ENCODE data around the gene APBB3.

APBB3 gene

GRCh38 chr5:140557136-140557805 lies 7.1 kb downstream of the APBB3 start, which contains the start of gene SRA1:
TSS of gene SRA1 (minus strand) at chr5:140557473. CDS start at chr5:140557452, 21 bp downstream.
- Histone ChIP-seq H3K9me3 (ENCODE audit: control insufficient read depth in 1 of 2, low read length in 2 of 2) (no peaks in the 10 kb centered on the region), H3K9ac (ENCODE audit: low read depth in 1 of 2, low read length in 2 of 2) (peak within 1 kb of the TSS; percentile 91 to 95), H3K36me3 (ENCODE audit: control insufficient read depth in 1 of 2, insufficient read depth in 2 of 2, low read length in 2 of 2) (peaks cover 0 to 7% of the 10 kb centered on the region in 2 donors), H3K27ac (ENCODE audit: low read depth, low read length) (peak within 1 kb of the TSS; percentile 88), H3K4me1 (ENCODE audit: control insufficient read depth in 1 of 2, insufficient read depth in 2 of 2, low read length in 2 of 2) (peaks cover 17 to 21% of the 10 kb centered on the region in 2 donors), H3K27me3 (ENCODE audit: control insufficient read depth in 1 of 2, insufficient read depth in 2 of 2, low read length in 2 of 2) (no peaks in the 10 kb centered on the region), H3K4me3 (ENCODE audit: low read depth in 1 of 2, low read length in 2 of 2) (peak within 1 kb of the TSS; percentile 83 to 86)

DNA sequence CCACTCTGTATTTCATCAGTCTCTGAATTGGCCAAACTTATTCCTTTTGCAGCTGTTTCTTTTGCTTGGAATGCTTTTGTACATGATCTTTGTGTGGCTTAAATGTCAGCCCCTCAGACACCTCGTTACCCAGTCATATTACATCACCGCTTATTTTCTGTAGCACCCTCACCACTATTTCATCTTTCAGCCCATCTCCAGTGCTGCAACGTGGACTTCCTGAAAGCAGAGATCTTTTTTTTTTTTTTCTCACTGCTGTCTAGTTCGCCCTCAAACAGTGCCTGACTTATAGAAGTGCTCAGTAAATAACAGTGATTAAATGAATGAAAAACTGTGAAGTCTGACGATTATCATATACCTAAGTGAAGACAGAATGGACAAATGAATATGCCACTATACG lies 8.0 kb downstream of the APBB3 start:
- H3K4me3 ChIP-seq (ENCODE audit: low read depth in 1 of 2, low read length in 2 of 2), result peak overlapping the region; percentile 83 to 86
- no peak overlapping the region for H3K27ac ChIP-seq (ENCODE audit: low read depth, low read length)
- H3K27me3 ChIP-seq (ENCODE audit: control insufficient read depth in 1 of 2, insufficient read depth in 2 of 2, low read length in 2 of 2), result no peaks in the 10 kb centered on the region
- H3K9ac ChIP-seq (ENCODE audit: low read depth in 1 of 2, low read length in 2 of 2), result peak overlapping the region; percentile 91 to 95
- H3K36me3 ChIP-seq (ENCODE audit: control insufficient read depth in 1 of 2, insufficient read depth in 2 of 2, low read length in 2 of 2), result peaks cover 0 to 12% of the 10 kb centered on the region in 2 donors
- H3K9me3 ChIP-seq (ENCODE audit: control insufficient read depth in 1 of 2, low read length in 2 of 2), result no peaks in the 10 kb centered on the region
- H3K4me1 ChIP-seq (ENCODE audit: control insufficient read depth in 1 of 2, insufficient read depth in 2 of 2, low read length in 2 of 2), result peaks cover 17 to 21% of the 10 kb centered on the region in 2 donors

DNA sequence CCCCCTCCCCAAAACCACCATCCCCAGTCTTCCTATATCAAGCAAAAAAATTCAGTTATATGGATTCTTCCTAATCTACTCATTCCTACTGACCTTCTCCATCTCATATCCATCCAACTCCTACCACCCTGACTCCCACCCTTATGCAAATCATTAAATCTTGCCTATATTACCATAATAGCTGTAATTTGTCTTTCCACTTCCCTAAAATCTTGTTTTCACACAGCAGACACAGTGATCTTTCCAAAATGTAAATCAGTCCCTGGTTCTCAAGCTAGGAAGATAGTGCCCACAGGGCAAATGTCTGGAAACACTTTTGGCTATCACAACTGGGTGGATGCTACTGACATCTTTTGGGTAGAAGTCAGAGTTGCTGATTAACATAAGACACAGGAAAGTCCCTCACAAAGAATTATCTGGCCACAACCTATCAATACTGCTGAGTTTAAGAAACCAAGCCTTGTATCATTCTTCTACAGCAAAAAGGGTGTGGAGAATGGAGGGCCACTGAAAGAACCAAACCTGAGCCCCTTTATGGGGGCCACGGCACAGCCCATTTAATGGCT lies 8.6 kb downstream of the APBB3 start:
- Histone ChIP-seq H3K4me3 (ENCODE audit: low read depth in 1 of 2, low read length in 2 of 2) (peak overlapping the region; percentile 83 to 86), H3K9me3 (ENCODE audit: control insufficient read depth in 1 of 2, low read length in 2 of 2) (no peaks in the 10 kb centered on the region), H3K9ac (ENCODE audit: low read depth in 1 of 2, low read length in 2 of 2) (peak overlapping the region; percentile 1 to 95), H3K36me3 (ENCODE audit: control insufficient read depth in 1 of 2, insufficient read depth in 2 of 2, low read length in 2 of 2) (peaks cover 1 to 18% of the 10 kb centered on the region in 2 donors), H3K27ac (ENCODE audit: low read depth, low read length) (no peak overlapping the region), H3K27me3 (ENCODE audit: control insufficient read depth in 1 of 2, insufficient read depth in 2 of 2, low read length in 2 of 2) (no peaks in the 10 kb centered on the region), H3K4me1 (ENCODE audit: control insufficient read depth in 1 of 2, insufficient read depth in 2 of 2, low read length in 2 of 2) (peaks cover 17 to 21% of the 10 kb centered on the region in 2 donors)

- H3K27me3 ChIP-seq (ENCODE audit: control insufficient read depth in 1 of 2, insufficient read depth in 2 of 2, low read length in 2 of 2), result no peaks in the 10 kb centered on the region
- no peak overlapping the region for H3K4me3 ChIP-seq (ENCODE audit: low read depth in 1 of 2, low read length in 2 of 2)
- no peaks in the 10 kb centered on the region for H3K9me3 ChIP-seq (ENCODE audit: control insufficient read depth in 1 of 2, low read length in 2 of 2)
- H3K27ac ChIP-seq (ENCODE audit: low read depth, low read length), result no peak overlapping the region
- no peak overlapping the region for H3K9ac ChIP-seq (ENCODE audit: low read depth in 1 of 2, low read length in 2 of 2)
- peaks cover 10 to 26% of the 10 kb centered on the region in 2 donors for H3K36me3 ChIP-seq (ENCODE audit: control insufficient read depth in 1 of 2, insufficient read depth in 2 of 2, low read length in 2 of 2)
- peaks cover 22 to 26% of the 10 kb centered on the region in 2 donors for H3K4me1 ChIP-seq (ENCODE audit: control insufficient read depth in 1 of 2, insufficient read depth in 2 of 2, low read length in 2 of 2)
Observed at GRCh38 chr5:140554454-140554853, 9.9 kb downstream of the APBB3 start.

- H3K4me1 ChIP-seq (ENCODE audit: control insufficient read depth in 1 of 2, insufficient read depth in 2 of 2, low read length in 2 of 2), result peaks cover 30 to 33% of the 10 kb centered on the region in 2 donors
- no peaks in the 10 kb centered on the region for H3K9me3 ChIP-seq (ENCODE audit: control insufficient read depth in 1 of 2, low read length in 2 of 2)
- H3K27me3 ChIP-seq (ENCODE audit: control insufficient read depth in 1 of 2, insufficient read depth in 2 of 2, low read length in 2 of 2), result no peaks in the 10 kb centered on the region
- no peak overlapping the region for H3K4me3 ChIP-seq (ENCODE audit: low read depth in 1 of 2, low read length in 2 of 2)
- H3K27ac ChIP-seq (ENCODE audit: low read depth, low read length), result no peak overlapping the region
- H3K9ac ChIP-seq (ENCODE audit: low read depth in 1 of 2, low read length in 2 of 2), result no peak overlapping the region
- peaks cover 10 to 31% of the 10 kb centered on the region in 2 donors for H3K36me3 ChIP-seq (ENCODE audit: control insufficient read depth in 1 of 2, insufficient read depth in 2 of 2, low read length in 2 of 2)
Observed at GRCh38 chr5:140553657-140554056, 10.7 kb downstream of the APBB3 start.

DNA sequence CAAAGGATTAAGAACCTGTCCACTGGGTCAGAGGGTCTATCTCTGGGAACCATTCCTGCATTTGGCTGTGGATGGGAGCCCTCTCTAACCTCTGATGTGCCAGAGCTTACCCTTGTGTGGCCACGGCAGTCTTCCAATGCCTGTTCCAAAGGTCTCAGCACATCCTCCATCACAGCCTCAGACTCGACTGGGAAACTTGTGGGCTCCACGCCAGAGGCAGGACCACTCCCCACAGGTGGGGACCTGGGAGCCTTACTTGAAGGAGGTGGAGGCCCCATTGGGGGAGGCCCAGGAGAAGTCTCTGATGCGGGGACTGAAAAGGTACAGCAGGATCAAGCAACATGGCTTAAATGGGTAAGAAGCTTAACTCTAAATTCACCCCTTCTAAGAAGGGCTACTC lies 12.5 kb downstream of the APBB3 start:
- H3K27me3 ChIP-seq (ENCODE audit: control insufficient read depth in 1 of 2, insufficient read depth in 2 of 2, low read length in 2 of 2), result no peaks in the 10 kb centered on the region
- no peaks in the 10 kb centered on the region for H3K9me3 ChIP-seq (ENCODE audit: control insufficient read depth in 1 of 2, low read length in 2 of 2)
- no peak overlapping the region for H3K4me3 ChIP-seq (ENCODE audit: low read depth in 1 of 2, low read length in 2 of 2)
- H3K27ac ChIP-seq (ENCODE audit: low read depth, low read length), result no peak overlapping the region
- H3K4me1 ChIP-seq (ENCODE audit: control insufficient read depth in 1 of 2, insufficient read depth in 2 of 2, low read length in 2 of 2), result peaks cover 39 to 40% of the 10 kb centered on the region in 2 donors
- H3K36me3 ChIP-seq (ENCODE audit: control insufficient read depth in 1 of 2, insufficient read depth in 2 of 2, low read length in 2 of 2), result peaks cover 10 to 31% of the 10 kb centered on the region in 2 donors
- H3K9ac ChIP-seq (ENCODE audit: low read depth in 1 of 2, low read length in 2 of 2), result no peak overlapping the region

- H3K36me3 ChIP-seq (ENCODE audit: control insufficient read depth in 1 of 2, insufficient read depth in 2 of 2, low read length in 2 of 2), result peaks cover 10 to 31% of the 10 kb centered on the region in 2 donors
- peak overlapping the region; percentile 36 for H3K27ac ChIP-seq (ENCODE audit: low read depth, low read length)
- no peaks in the 10 kb centered on the region for H3K27me3 ChIP-seq (ENCODE audit: control insufficient read depth in 1 of 2, insufficient read depth in 2 of 2, low read length in 2 of 2)
- H3K4me3 ChIP-seq (ENCODE audit: low read depth in 1 of 2, low read length in 2 of 2), result no peak overlapping the region
- H3K4me1 ChIP-seq (ENCODE audit: control insufficient read depth in 1 of 2, insufficient read depth in 2 of 2, low read length in 2 of 2), result peaks cover 34 to 38% of the 10 kb centered on the region in 2 donors
- H3K9ac ChIP-seq (ENCODE audit: low read depth in 1 of 2, low read length in 2 of 2), result peak overlapping the region in 1 of 2 donors; percentile 12
- no peaks in the 10 kb centered on the region for H3K9me3 ChIP-seq (ENCODE audit: control insufficient read depth in 1 of 2, low read length in 2 of 2)
Observed at GRCh38 chr5:140550147-140551079, 14.0 kb downstream of the APBB3 start.

DNA sequence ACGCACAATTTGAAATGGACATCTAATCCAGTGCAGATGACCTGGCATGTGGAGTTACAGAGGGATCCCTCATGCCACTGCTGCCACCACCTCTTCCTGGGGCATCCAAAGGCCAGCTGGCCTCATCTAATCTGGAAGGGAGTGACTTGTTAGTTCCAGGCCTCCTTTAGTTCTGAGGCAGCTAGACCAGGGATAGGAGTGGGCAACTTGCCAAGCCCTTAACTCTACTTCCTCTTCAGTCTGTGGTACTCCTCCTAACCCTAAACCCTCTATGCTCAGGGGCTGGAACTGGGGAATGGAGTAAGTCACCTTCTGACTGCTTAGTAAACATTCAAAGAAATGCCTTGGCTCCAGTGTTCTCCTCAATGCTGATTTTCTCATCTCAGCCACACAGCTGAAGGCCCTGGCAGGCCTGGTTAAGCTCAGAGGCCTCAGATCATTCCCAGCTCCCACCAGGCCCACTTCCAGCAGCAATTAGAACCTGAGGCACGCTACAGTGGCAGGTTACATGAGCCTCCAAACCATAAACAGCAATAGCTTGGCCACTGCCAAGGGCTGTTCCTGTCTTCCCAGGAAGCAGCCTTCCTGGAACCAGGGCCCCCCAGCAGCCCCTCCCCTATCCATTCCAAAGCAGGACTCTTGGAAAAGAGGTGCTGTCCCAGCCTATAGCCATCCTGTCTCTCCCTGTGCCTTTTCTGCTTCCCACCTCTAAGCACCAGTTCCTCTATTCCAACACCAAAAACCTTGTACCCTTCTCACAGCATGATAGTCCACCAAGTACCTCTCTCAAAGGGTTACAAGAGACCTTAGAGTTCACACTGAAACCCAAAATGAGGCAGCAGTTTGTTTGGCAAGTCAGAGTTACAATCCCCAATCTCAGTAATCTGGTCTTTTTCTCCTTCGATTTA lies 14.9 kb downstream of the APBB3 start:
- Histone ChIP-seq H3K27me3 (ENCODE audit: control insufficient read depth in 1 of 2, insufficient read depth in 2 of 2, low read length in 2 of 2) (no peaks in the 10 kb centered on the region), H3K36me3 (ENCODE audit: control insufficient read depth in 1 of 2, insufficient read depth in 2 of 2, low read length in 2 of 2) (peaks cover 14 to 37% of the 10 kb centered on the region in 2 donors), H3K9ac (ENCODE audit: low read depth in 1 of 2, low read length in 2 of 2) (peak overlapping the region; percentile 12 to 68), H3K27ac (ENCODE audit: low read depth, low read length) (peak overlapping the region; percentile 36), H3K4me3 (ENCODE audit: low read depth in 1 of 2, low read length in 2 of 2) (peak overlapping the region; percentile 60 to 73), H3K9me3 (ENCODE audit: control insufficient read depth in 1 of 2, low read length in 2 of 2) (no peaks in the 10 kb centered on the region), H3K4me1 (ENCODE audit: control insufficient read depth in 1 of 2, insufficient read depth in 2 of 2, low read length in 2 of 2) (peaks cover 34 to 36% of the 10 kb centered on the region in 2 donors)

DNA sequence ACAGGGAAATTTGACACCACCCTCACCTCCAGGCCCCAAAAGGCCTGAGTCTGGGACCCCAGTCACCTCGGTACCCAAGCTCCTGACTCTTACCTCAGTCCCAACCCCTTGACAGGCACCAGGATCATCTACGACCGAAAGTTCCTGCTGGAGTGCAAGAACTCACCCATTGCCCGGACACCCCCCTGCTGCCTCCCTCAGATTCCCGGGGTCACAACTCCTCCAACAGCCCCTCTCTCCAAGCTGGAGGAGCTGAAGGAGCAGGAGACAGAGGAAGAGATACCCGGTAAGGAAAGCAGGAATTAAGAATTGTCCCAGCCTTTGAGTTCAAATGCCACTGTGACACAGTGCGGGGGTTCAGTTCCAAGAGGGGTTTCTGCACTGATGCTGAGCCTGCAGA lies 15.6 kb downstream of the APBB3 start:
- Histone ChIP-seq H3K9me3 (ENCODE audit: control insufficient read depth in 1 of 2, low read length in 2 of 2) (no peaks in the 10 kb centered on the region), H3K9ac (ENCODE audit: low read depth in 1 of 2, low read length in 2 of 2) (peak overlapping the region; percentile 68 to 84), H3K4me1 (ENCODE audit: control insufficient read depth in 1 of 2, insufficient read depth in 2 of 2, low read length in 2 of 2) (peaks cover 36 to 37% of the 10 kb centered on the region in 2 donors), H3K27ac (ENCODE audit: low read depth, low read length) (peak overlapping the region; percentile 96), H3K36me3 (ENCODE audit: control insufficient read depth in 1 of 2, insufficient read depth in 2 of 2, low read length in 2 of 2) (peaks cover 15 to 40% of the 10 kb centered on the region in 2 donors), H3K27me3 (ENCODE audit: control insufficient read depth in 1 of 2, insufficient read depth in 2 of 2, low read length in 2 of 2) (no peaks in the 10 kb centered on the region), H3K4me3 (ENCODE audit: low read depth in 1 of 2, low read length in 2 of 2) (peak overlapping the region; percentile 60 to 73)

Measured in duodenal mucosa (tissue), 2 donors.